Cardiac fibroblast (primary cell): ENCODE results near the gene PYGL.

Experiments
- DNase-seq, 2 donors: peaks; one replicate each; pipeline versions ENCODE4 v3.0.0 to v3.0.0-alpha.2; 2010; ENCODE audit warnings: low read depth in 2 of 2
- H3K4me3 ChIP-seq, 2 donors: replicated peaks in 1 of 2; 1 replicate in 1 of 2; 2 replicates in 1 of 2; pipeline ENCODE4 v1.5.1; 2011; ENCODE audit warnings: low read depth in 2 of 2, low read length in 2 of 2, mild to moderate bottlenecking in 2 of 2, moderate library complexity in 1 of 2
- CTCF ChIP-seq: IDR thresholded peaks from one replicate; pipeline ENCODE4 v1.5.1; 2011; ENCODE audit warnings: low read depth, mild to moderate bottlenecking, low read length, inconsistent platforms

PYGL gene

GRCh38 chr14:50978529-50978871, 34.2 kb upstream of the PYGL start:
- no peak for DNase-seq
- H3K4me3 ChIP-seq = no peak overlapping the region
- TF ChIP-seq CTCF = no peak

- DNase-seq = no peak
- TF ChIP-seq CTCF = no peak
- no peak overlapping the region for H3K4me3 ChIP-seq
These were observed 33.7 kb upstream of the PYGL start for GRCh38 chr14:50977863-50978528.

GRCh38 chr14:50974118-50974517, 29.8 kb upstream of the PYGL start:
- DNase-seq = no peak
- H3K4me3 ChIP-seq = no peak overlapping the region
- TF ChIP-seq CTCF = no peak

GRCh38 chr14:50972734-50973133, 28.5 kb upstream of the PYGL start:
- no peak for TF ChIP-seq CTCF
- H3K4me3 ChIP-seq = no peak overlapping the region
- DNase-seq = no peak

- no peak overlapping the region for H3K4me3 ChIP-seq
- no peak for DNase-seq
- no peak for TF ChIP-seq CTCF
These were observed 26.9 kb upstream of the PYGL start for GRCh38 chr14:50970886-50971781.

- TF ChIP-seq CTCF = no peak
- DNase-seq = no peak
- H3K4me3 ChIP-seq = no peak overlapping the region
These were observed 23.5 kb upstream of the PYGL start for GRCh38 chr14:50967790-50968189.
